Spleen (tissue), 7 donors: ENCODE results near the gene DACT3.
A peak's percentile ranks its signal among the peaks of the same experiment; 100 is the strongest.

ENCODE experiments used
- CTCF ChIP-seq, 11 experiments: fragments of 200-600 bp in 7 of 11; fragments of 450-650 bp in 4 of 11; sonication (generic) in 4 of 11; IDR thresholded peaks in 8 of 11; conservative IDR thresholded peaks in 3 of 11; 1 replicate in 7 of 11; 2 replicates in 4 of 11; pipeline versions ENCODE4 v1.4.0 to v1.8.0; 2016 to 2021; ENCODE audit warnings: antibody characterized with exemption in 11 of 11, inconsistent platforms in 4 of 11, mild to moderate bottlenecking in 1 of 11
- POLR2A ChIP-seq, 3 donors: fragments of 450-650 bp; IDR thresholded peaks; one replicate each; pipeline ENCODE4 v1.5.1; 2017; ENCODE audit warnings: antibody characterized with exemption in 3 of 3, mild to moderate bottlenecking in 1 of 3
- POLR2AphosphoS5 ChIP-seq, 3 donors: sonication (generic); formaldehyde crosslinking; IDR thresholded peaks; one replicate each; pipeline ENCODE4 v1.5.1; 2017; ENCODE audit warnings: antibody characterized with exemption in 3 of 3
- donor health status: DM: no; HTN: no; CAD: no; lungs with moderate emphysema.
- donor health status: DM: no; HTN: no; CAD: no.
- donor health status: DM: no; HTN: no; CAD: no.

DNA sequence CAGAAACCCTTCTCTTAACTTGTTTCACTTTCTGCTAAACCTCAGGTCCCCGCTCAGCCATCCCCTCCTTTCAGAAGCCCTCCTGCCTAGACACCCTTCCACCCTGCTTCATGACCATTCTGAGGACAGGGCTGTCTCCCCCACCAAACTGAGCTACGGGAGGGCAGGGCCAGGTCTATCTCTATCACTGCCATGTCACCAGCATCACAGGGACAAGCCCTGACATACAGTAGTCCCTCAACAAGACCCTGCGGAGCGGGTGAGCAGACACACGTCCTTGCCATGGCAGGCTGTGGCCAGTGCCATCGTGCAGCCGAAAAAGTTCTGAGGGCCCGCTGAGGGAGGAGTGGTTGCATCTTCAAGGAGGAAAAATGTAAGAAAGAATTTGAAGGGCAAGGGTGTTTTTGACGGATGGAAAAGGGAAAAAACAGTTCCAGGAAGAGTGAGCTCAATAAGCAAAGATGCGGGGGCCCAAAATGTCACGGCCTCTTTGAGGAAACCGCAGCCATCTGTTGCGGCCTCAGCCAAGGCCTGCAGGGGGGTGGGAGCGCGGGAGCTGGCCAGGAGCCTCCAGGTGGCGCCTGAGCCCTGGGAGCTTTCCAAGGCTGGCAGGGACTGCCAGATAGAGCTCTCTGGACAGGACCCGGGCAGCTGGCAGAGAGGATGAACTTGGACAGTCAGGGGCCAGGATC, 44.2 kb downstream of the DACT3 start:
- TF ChIP-seq POLR2AphosphoS5 (IDR thresholded peaks at IDR 0.05) (peak in 2 of 3 donors; percentile 18 to 64), CTCF (IDR thresholded peaks at IDR 0.05 in 8 of 11, conservative IDR thresholded peaks at IDR 0.05 in 3 of 11) (peak in 6 of 11 experiments; percentile 14 to 37 (median 28)), POLR2A (IDR thresholded peaks at IDR 0.05) (no peak)
